Measurements from ENCODE around the gene SUMO4.

SUMO4 gene

GRCh38 chr6:149419696-149420404, 19.8 kb downstream of the SUMO4 start:
- no peak overlapping the region for H3K27ac Mint-ChIP-seq
- no peak for DNase-seq
- H3K4me3 Mint-ChIP-seq = no peak overlapping the region

GRCh38 chr6:149421132-149421531, 21.1 kb downstream of the SUMO4 start:
- Mint-ChIP-seq H3K27ac (no peak overlapping the region), H3K36me3 (ENCODE audit: low read depth) (peaks cover 7% of the 10 kb centered on the region), H3K9me3 (peaks cover 10% of the 10 kb centered on the region), H3K27me3 (ENCODE audit: low read depth, poor library complexity) (peaks cover 7% of the 10 kb centered on the region), H3K4me1 (peaks cover 20% of the 10 kb centered on the region), H3K4me3 (no peak overlapping the region)
- TF ChIP-seq CTCF (IDR thresholded peaks at IDR 0.05) = no peak
- no peak for DNase-seq

More at GRCh38 chr6:149419696-149420404, 19.8 kb downstream of the SUMO4 start:
- Mint-ChIP-seq H3K4me1 (peaks cover 20% of the 10 kb centered on the region), H3K9me3 (peaks cover 23% of the 10 kb centered on the region), H3K27me3 (ENCODE audit: low read depth, poor library complexity) (peaks cover 7% of the 10 kb centered on the region), H3K36me3 (ENCODE audit: low read depth) (peaks cover 20% of the 10 kb centered on the region)
- TF ChIP-seq CTCF (IDR thresholded peaks at IDR 0.05) = no peak

- Mint-ChIP-seq H3K27ac (no peak overlapping the region), H3K27me3 (ENCODE audit: low read depth, poor library complexity) (peaks cover 9% of the 10 kb centered on the region)
- no peak for TF ChIP-seq CTCF (IDR thresholded peaks at IDR 0.05)
Observed at GRCh38 chr6:149422581-149422980, 22.5 kb downstream of the SUMO4 start.

GRCh38 chr6:149423964-149424440, 23.9 kb downstream of the SUMO4 start:
- no peak for DNase-seq
- H3K27ac Mint-ChIP-seq = no peak overlapping the region
- no peaks in the 10 kb centered on the region for H3K9me3 Mint-ChIP-seq
- H3K4me3 Mint-ChIP-seq = no peak overlapping the region
- H3K27me3 Mint-ChIP-seq (ENCODE audit: low read depth, poor library complexity) = peaks cover 13% of the 10 kb centered on the region
- peaks cover 27% of the 10 kb centered on the region for H3K4me1 Mint-ChIP-seq
- H3K36me3 Mint-ChIP-seq (ENCODE audit: low read depth) = no peaks in the 10 kb centered on the region
- TF ChIP-seq CTCF (IDR thresholded peaks at IDR 0.05) = no peak

More at GRCh38 chr6:149422581-149422980, 22.5 kb downstream of the SUMO4 start:
- no peaks in the 10 kb centered on the region for H3K9me3 Mint-ChIP-seq
- peaks cover 23% of the 10 kb centered on the region for H3K4me1 Mint-ChIP-seq
- H3K36me3 Mint-ChIP-seq (ENCODE audit: low read depth) = no peaks in the 10 kb centered on the region
- no peak for DNase-seq
- no peak overlapping the region for H3K4me3 Mint-ChIP-seq

GRCh38 chr6:149425224-149425623, 25.2 kb downstream of the SUMO4 start:
- TF ChIP-seq CTCF (IDR thresholded peaks at IDR 0.05) = no peak
- DNase-seq = no peak
- Mint-ChIP-seq H3K27ac (no peak overlapping the region), H3K9me3 (no peaks in the 10 kb centered on the region), H3K4me1 (peaks cover 31% of the 10 kb centered on the region), H3K27me3 (ENCODE audit: low read depth, poor library complexity) (peaks cover 13% of the 10 kb centered on the region), H3K4me3 (no peak overlapping the region), H3K36me3 (ENCODE audit: low read depth) (no peaks in the 10 kb centered on the region)

GRCh38 chr6:149425754-149426153, 25.7 kb downstream of the SUMO4 start:
- Mint-ChIP-seq H3K27me3 (ENCODE audit: low read depth, poor library complexity) (peaks cover 13% of the 10 kb centered on the region), H3K9me3 (no peaks in the 10 kb centered on the region), H3K36me3 (ENCODE audit: low read depth) (no peaks in the 10 kb centered on the region), H3K4me1 (peaks cover 31% of the 10 kb centered on the region), H3K4me3 (no peak overlapping the region), H3K27ac (no peak overlapping the region)
- DNase-seq = no peak
- TF ChIP-seq CTCF (IDR thresholded peaks at IDR 0.05) = no peak
